Stimulated activated CD8-positive, alpha-beta memory T cell treated with anti-CD3 and anti-CD28 coated beads, Interleukin-15, amount 100 ng/mL, for 24 hours (primary cell): ENCODE data around the gene ADRA2A.
A peak's percentile ranks its signal among the peaks of the same experiment; 100 is the strongest.

Experiments
- DNase-seq: peaks from one replicate; pipeline ENCODE4 v3.0.0-alpha.2; 2020; ENCODE audit warnings: low read depth

The ADRA2A gene

DNA sequence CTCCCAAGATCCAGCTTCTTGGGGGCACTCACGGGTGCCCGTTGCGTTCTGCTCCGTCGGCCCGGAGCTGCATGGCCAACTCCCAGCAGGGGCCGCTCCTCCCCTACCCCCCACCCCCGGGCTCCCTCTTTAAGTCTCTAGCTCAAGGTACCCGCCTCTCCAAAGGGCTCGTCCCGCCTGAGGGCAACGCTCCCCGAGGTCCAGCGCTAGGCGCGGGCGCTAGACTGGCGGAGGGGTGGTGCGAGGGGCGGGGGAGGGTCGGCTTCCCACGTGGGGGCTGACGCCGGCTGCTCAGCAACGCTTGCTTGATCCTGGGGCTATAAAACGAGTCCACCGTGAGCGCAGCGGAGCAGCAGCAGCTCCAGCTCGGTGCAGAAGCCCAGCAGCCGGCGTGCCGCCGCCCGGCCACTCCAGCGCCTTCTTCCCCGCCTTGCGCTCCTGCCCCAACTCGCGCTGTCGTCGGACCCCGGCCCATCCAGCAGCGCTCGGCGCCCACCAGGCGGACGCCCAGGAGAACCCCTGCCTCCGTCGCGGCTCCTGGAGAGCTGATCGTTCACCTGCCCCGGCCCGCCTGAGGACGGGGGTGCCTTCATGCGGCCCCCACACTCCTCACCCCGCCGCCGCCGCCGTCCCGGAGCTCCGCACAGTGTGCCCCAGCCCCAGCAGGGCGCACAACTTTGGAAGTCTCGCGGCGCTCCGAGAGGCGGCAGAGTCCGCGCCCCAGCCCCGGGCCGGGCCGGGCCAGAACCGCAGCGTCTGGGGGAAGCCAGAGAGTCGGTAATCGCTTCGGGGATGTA is at the start of gene ADRA2A:
Gene ADRA2A (plus strand): TSS at position 348 of the 797 bp plus-strand sequence. CDS start 968 bp downstream, outside the sequence.
- no peak for DNase-seq

DNA sequence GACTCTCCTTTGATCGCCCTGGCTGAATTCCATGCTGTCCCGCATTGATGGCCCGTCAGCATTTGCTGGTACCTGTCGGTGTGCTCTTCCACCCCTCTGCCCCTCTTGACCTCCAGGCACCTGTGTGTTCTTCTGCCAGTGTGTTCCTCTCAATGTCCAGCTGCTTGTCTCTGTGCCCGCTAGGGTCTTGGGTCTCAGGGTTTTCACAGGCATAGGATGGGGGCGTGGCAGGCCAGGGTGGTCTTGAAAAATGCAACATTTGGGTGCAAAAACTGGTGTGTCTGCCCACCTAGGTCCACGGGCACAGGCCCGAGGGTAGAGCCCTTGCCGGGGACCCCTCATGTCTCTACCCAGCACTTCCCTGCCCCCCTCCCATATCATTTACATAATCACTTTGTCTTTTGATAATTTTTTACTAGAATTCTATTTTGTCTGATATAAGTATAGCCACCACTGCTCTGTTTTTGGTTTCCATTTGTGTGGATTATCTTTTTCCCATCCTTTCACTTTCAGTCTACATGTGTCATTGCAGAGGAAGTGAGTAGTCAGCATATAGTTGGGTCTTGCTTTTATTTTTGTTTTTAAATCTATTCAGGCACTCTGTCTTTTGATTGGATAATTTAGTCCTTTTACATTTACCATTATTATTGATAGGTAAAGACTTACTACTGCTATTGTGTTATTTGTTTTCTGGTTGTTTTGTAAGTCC is 46.6 kb upstream of the ADRA2A start:
- DNase-seq = no peak

DNA sequence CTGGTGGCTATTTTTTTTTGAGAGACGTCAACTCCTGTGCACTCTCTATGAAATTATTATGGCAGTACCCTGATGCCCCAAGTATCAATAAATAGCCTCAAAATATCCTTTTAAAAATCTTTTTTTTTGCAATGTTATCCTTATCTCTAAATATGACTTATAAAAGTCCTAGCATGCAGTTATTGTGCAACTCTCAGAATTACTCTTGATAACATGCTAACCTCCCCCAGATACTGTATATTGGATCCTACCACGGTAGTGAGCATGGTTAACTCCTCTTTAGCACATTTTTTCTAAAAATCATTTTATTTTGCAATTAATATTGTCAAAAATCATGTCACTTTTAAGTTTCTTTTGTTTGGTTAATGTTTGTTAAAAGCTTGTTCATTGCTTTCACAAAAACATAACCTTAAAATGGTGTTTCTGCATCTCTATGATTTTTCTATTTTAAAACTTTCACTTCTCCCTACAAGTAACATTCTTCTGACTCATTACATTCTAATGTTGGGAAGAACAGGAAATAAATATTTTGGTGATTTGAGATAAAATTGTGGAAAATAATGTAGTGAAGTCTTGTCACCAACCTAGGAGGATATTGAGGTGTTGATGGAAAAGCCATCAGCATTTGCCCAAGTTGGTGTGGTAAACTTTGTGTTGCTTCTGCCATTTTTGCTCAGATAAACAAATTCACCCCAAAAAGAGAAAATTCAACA is 42.1 kb upstream of the ADRA2A start:
- no peak for DNase-seq

DNA sequence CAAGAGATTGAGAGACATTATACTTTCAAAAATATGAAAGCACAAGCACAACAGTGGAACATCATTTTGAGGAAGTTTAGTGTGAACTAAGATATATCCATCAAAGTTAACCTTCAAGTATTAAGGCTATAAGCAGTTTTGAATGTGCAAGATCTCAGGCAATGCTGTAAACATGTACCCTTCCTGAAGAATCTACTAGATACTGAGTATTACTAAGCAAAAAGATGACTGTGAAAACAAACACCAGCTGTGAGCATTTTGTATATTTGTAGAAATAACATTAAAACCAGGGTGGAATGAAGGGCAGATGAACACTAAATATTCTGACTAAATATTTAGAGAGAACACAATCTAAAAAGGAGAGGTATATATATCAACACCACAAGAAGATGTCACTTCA is 41.3 kb upstream of the ADRA2A start:
- no peak for DNase-seq

DNA sequence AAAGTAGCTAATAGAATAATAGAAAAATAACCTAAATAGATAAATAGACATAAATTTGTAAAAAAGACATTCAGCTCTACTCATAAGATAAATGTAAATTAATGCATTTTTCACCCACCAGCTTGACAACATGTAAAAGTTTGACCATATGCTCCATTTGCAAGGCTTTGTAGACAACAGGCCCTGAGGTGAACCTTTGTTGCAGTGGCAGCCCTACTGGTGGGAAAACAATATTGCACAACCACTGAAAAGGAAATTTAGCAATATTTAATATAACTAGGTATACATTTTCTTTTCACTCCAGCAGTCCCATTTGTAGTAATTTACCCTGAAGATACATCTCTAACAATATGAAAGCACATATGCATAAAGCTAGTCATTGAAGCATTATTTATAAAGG is 39.0 kb upstream of the ADRA2A start:
- no peak for DNase-seq

DNA sequence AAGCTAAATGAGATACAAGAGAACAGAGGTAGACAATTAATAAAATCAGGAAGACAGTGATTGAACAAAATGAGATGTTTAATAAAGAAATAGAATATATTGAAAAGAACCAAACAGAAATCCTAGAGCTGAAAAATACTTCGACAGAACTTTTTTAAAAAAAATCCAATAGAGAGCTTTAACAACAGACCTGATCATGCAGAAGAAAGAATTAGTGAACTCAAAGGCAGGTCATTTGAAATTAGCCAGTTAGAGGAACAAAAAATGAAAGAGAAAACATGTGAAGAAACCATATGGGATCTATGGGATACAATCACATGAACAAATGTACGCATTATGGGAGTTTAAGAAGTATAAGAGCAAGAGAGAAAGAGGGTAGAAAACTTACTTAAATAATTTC is 37.3 kb upstream of the ADRA2A start:
- DNase-seq = no peak

DNA sequence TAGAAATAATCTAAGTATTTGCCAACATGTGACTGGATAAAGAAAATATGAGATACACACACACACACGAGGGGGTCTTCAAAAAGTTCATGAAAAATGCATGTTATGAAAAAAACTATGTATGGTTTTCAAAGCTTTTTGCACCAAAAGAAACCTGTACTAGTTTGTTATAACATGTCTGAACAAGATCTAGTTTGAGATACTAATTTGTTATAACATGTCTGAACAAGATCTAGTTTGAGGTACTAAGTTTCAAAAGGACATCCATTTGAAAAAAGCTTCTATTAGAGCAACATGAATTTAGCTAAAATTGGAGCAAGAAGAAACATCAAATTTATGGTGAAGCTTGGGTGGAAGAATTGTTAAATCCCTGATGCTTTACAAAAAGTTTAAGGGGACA is 19.8 kb upstream of the ADRA2A start:
- no peak for DNase-seq

DNA sequence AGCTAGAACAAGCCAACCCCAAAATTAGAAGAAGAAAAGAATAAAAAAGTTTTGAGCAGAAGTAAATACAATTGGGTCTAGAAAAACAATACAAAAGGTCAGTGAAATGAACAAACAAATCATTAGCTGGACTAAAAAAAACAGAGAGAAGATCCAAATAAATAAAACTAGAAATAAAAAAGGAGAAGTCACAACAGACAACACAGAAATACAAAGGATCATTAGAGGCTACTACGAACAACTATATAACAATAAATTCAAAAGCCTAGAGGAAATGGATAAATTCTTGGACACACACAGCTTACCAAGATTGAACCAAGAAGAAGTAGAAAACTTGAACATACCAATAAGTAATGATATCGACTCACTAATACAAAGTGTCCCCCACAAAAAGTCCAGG is 13.4 kb upstream of the ADRA2A start:
- DNase-seq = no peak

DNA sequence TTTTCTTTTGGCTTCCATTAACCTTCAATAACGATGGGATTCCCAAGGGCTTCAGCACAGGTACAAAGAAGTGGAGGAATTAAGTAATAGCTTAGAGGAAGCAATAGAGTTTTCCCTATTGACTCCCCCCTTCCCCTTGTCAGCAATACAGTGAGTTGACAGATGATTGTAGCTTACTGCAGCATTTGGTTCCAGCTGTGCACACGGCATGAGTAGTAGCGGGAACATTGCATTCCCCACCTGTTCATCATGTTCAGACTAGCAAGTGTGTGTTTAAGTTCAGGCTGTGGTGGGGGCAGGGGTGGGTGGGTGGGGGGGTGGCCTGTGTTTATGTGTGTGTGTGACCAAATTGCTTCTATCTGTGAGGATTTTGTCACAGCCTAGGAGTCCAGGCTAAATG is 4.6 kb upstream of the ADRA2A start:
- no peak for DNase-seq

DNA sequence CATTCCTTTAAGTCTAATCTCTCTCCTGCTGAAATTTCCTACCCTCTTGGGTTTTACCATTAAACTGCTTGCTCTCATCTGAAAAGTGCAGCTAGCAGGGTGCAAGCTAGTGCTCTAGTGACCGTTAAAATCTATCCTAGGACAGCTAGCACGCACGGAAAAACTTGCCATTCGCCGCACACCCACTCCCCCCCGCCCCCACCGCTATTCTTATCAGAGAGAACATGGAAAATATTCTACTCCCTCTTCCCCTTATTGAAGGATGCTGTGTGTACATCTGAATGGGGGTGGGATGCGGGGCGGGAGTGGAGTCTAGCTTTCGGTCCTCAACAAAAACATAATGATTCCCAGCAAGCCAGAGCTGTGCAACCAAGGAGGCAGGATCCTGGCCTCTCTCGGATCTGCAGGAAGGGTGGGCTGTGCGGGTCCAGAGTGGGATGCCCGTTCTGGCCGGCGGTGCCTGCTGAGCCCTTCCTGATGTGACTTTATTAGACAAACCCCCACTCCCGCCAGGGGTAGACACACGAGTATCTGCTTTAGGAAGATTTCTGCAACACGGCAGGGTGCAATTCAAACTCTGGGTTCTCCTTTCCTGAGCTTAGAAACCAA is 1.1 kb upstream of the ADRA2A start:
- DNase-seq = no peak

DNA sequence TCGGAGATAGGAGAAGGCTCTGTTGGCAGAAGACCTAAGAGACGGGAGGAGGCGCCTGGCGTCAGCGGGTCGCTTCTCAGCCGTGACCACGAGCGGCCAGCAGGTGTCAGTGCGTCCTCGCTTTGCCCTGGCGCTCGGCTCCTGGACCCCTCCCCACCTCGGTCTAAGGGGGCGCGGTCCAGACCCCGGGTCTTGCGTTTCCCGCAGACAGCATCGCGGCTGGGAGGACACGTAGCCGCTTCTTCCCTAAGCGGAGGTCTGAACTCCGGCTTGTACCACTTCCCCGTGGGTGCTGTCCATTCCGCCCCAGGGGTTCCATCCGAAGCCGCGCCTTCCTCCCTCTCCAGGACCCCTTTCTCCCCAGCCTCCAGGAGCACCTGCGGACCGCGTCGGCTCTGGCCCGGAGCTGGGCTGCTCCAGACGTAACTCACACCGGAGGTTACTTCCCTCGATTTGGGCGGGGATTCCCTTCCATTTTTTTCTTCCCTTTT is 593 bp upstream of the ADRA2A start:
- peak; percentile 25 for DNase-seq

DNA sequence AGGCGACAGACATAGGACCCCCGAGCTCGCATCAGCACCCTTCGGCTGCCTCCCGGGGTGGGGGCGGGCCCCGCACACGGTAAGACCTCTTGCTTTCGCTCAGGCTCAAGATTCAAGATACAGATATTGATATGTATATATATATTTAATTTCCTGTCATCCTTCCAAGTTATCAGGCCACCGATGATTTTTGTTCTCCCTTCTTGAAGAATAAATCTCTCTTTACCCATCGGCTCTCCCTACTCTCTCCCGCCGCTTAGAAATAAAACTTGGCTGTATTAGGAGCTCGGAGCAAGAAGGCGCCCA is 603 bp downstream of the ADRA2A start:
- DNase-seq = no peak

DNA sequence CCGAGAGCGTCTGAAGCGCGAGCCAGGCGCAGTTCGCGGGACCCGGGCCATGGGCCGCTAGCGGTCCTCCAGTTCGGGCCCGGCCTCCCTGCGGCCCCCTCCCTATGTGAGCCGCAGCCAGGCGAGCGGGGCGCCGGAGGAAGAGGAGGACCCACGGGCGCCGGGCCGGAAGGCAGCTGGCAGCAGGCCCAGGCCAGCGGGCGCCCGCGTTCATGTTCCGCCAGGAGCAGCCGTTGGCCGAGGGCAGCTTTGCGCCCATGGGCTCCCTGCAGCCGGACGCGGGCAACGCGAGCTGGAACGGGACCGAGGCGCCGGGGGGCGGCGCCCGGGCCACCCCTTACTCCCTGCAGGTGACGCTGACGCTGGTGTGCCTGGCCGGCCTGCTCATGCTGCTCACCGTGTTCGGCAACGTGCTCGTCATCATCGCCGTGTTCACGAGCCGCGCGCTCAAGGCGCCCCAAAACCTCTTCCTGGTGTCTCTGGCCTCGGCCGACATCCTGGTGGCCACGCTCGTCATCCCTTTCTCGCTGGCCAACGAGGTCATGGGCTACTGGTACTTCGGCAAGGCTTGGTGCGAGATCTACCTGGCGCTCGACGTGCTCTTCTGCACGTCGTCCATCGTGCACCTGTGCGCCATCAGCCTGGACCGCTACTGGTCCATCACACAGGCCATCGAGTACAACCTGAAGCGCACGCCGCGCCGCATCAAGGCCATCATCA is 1.1 kb downstream of the ADRA2A start:
- DNase-seq = no peak

DNA sequence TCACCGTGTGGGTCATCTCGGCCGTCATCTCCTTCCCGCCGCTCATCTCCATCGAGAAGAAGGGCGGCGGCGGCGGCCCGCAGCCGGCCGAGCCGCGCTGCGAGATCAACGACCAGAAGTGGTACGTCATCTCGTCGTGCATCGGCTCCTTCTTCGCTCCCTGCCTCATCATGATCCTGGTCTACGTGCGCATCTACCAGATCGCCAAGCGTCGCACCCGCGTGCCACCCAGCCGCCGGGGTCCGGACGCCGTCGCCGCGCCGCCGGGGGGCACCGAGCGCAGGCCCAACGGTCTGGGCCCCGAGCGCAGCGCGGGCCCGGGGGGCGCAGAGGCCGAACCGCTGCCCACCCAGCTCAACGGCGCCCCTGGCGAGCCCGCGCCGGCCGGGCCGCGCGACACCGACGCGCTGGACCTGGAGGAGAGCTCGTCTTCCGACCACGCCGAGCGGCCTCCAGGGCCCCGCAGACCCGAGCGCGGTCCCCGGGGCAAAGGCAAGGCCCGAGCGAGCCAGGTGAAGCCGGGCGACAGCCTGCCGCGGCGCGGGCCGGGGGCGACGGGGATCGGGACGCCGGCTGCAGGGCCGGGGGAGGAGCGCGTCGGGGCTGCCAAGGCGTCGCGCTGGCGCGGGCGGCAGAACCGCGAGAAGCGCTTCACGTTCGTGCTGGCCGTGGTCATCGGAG is 1.8 kb downstream of the ADRA2A start:
- DNase-seq = no peak

DNA sequence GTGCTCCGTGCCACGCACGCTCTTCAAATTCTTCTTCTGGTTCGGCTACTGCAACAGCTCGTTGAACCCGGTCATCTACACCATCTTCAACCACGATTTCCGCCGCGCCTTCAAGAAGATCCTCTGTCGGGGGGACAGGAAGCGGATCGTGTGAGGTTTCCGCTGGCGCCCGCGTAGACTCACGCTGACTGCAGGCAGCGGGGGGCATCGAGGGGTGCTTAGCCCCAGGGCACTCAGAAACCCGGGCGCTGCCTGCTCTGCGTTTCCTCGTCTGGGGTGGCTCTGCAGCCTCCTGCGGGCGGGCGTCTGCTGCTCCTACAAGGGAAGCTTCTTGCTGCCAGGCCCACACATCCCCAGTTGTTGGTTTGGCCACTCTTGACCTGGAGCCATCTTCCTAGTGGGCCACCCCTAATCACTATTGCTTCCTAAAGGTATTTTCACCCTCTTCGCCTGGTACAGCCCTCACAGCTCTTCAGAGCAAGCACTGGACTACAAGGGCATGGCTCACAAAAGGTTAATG is 2.5 kb downstream of the ADRA2A start:
- DNase-seq = no peak

DNA sequence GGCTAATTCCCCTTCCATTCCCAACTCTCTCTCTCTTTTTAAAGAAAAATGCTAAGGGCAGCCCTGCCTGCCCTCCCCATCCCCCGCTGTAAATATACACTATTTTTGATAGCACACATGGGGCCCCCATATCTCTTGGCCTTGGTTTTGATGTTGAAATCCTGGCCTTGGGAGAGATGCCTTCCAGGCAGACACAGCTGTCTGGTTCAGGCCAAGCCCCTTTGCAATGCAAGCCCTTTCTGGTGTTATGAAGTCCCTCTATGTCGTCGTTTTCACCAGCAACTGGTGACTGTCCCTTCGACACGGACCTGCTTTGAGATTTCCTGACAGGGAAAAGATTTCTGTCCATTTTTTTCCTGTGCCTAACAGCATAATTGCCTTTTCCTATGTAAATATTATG is 3.0 kb downstream of the ADRA2A start:
- DNase-seq = no peak

DNA sequence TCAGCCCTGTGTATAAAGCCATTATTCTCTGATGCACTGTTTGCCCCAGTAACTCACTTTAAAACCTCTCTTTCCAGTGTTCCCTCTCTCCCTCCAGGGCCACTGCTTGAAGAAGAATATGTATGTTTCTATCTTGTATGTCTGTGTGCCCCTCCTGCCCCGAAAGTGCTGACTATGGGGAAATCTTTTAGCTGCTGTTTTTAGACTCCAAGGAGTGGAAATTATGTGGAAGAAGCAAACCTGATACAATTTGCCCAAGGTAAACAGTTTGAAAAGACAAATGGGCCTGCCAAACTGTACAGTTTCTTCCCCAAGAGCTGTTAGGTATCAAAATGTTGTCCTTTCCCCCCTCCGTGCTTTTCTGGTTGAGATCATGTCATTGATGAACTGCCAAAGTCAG is 3.4 kb downstream of the ADRA2A start:
- no peak for DNase-seq

DNA sequence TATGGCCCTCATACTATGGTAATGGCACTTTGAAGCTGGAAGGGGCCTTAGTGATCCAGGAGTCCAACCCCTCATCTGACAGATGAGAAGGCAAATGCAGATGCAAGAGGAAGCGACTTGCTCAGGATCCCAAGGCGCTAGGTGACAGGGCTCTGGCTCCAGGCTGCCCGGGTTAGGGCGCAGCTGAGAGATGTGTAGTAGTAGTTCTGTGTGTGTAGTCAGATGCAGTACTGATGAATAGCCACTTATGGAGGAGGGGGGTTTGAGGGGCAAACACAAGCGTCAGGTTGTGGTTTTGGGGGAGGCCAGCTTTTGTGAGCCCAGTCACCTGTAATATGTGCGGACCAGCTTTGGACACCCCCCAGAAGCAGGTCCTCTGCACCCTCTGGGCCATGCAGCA is 4.8 kb downstream of the ADRA2A start:
- no peak for DNase-seq

DNA sequence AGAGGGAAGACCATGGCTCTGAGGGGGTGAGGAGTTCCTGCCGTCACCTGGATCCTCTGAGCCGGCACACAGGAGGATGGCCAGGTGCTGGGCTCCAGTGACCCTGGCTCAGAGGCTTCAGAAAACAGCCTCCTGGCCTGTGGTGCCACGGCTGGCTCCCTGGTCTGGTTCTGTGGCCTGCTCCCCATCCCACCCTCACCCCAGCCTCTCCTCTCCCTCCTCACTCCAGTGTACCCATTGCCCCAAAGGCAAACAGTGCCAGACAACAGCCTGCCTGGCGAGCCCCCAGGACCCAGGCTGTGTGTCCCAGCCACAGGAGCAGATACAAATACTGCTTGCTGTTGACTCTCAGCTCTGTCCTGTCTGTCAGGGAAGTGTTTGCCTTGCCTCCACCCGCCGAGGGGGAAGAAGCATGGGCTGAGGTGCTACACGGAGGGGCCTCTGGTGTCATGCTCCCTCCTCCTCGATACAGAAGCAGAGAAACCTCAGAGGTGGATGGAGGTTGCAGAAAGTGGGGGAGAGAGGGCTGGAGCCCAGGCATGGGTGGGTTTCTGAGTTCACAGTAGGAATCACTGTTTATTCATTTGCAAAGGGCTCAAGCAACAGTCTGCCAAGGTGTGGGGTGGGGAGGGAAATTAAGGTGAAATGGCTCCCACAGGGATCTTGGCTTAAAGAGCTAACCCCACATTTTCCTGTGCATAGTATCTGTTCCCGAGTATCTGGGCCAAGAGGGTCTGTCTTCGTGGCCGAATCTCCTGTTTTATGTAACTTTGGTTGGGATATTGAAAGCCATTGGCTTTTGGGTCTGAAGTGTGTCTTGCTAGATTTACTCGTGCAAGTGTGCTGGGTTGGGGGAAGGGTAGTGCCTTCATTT is 5.5 kb downstream of the ADRA2A start:
- DNase-seq = no peak
